GM21737 (cell line): ENCODE measurements around the gene MSH3.
"Not testable (repeated sequence)": the region's sequence is repeated elsewhere in the genome, so short reads cannot be mapped to it uniquely, and the experiment has no call there.

Source experiments
- ATAC-seq: cut with Tn5 transposase; IDR thresholded peaks from one replicate; pipeline ENCODE4 v1.9.1; 2021; ENCODE audit warnings: mild to moderate bottlenecking, moderate library complexity; ENCODE audit not compliant: unreplicated experiment

Gene MSH3

DNA sequence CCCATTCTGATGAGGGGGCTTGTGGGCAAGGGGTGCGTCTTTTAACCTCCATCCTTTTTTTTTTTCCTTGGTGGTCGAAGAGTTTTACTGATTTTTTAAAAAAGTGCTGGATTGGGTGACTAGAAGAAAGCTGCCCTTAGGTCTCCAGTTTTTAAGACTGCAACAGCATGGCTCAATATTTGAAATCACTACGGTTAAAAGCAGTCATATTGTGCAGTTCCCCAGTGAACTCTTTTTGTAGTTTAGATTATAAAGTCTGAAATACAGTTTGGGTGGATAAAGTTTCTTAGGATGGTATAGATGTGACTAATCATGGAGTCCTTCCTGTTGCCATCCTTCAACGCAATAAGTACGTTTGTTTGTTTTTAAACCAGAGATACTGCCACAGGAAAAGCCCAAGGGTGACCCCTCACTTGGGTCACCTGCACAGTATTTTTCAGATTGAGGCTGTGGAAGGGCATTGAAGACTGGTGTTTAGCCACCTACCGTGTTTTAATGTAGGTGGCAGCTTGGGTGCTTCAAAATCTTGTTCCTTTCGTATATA is 851 bp downstream of the MSH3 start:
- ATAC-seq, result no peak

DNA sequence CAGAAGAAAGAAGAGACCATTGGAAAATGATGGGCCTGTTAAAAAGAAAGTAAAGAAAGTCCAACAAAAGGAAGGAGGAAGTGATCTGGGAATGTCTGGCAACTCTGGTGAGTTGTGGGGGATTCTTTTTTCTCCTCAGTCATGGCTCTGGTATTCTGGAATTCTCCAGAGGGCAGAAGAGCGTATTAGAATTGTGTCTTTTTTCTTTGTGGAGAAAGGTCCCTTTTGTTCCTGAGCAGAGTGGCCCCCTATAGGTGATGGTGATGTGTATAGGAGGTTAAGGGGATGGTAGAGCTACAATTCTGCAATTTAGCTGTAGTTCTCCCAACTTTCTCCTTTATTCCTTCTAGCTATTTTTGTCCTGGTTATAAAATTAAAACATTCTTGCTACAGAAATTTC is 2.0 kb downstream of the MSH3 start:
- ATAC-seq, result no peak

DNA sequence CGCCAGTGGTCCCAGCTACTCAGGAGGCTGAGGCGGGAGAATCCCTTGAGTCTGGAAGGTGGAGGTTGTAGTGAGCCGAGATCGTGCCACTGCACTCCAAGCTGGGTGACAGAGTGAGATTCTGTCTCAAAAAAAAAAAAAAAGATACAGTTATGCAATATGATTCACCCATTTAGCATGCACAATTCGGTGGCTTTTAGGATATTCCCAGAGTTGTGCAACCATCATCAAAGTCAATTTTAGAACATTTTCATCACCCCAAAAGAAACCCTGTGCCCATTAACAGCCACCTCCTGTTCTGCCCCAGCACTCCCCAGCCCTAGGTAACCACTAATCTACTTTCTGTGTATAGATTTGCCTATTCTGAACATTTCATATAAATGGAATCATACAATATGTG is 4.7 kb downstream of the MSH3 start:
- ATAC-seq, result no peak

DNA sequence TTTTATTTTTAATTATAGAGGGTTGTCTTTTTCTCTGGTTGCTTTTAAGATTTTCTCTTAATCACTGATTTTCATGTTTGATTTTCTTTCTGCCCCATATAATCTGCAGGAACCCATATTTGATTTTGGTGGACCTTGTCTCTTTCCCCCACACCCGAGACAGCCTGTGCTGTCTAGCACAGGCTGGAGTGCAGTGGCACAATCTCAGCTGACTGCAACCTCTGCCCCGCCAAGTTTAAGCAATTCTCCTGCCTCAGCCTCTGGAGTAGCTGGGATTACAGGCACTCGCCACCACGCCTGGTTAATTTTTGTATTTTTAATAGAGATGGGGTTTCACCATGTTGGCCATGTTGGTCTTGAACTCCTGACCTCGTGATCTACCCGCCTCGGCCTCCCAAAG is 6.2 kb downstream of the MSH3 start:
- not testable (repeated sequence) for ATAC-seq

DNA sequence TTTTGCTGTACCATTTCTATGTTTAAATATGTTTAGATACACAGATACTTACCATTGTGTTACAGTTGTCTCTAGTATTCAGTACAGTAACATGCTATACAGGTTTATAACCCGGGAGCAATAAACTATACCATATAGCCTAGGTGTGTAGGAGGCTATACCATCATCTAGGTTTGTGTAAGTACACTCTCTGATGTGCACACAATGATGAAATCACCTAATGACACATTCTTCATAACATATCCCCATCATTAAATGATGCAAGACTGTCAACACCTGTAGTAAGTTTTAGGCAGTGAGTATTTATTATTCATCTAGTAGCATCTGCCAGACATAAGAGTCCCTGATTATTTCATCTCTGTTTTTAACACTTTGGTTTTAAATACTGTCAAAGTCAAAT is 7.7 kb downstream of the MSH3 start:
- no peak for ATAC-seq

DNA sequence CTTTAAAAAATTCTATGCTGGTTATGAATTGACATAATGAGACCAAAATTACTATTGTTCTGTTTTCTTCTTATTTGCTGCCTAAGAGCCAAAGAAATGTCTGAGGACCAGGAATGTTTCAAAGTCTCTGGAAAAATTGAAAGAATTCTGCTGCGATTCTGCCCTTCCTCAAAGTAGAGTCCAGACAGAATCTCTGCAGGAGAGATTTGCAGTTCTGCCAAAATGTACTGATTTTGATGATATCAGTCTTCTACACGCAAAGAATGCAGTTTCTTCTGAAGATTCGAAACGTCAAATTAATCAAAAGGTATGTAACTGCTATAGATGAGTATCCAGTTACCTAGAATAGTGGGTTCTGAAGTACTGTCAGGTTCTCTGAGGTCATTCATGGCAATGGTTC is 10.6 kb downstream of the MSH3 start:
- no peak for ATAC-seq

DNA sequence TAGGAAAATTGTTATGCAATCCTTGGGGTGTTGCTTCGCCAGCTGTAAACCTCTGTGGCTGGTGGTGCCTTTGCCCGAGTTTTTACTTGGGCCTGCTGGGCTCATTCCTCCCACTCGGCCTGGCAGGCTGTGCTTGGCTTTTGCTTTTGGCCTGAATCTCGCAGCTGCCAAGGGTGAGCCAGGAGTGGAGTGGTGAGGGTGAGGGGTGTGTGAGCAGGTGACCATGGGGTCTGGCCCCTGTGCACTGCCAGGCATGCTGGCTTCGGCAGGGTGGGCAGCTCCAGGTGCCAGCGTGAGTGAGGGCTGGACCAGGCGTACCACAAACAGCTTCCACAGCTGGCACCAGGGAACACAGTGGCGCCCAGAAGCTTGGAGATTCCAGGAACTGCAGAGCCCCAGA is 12.9 kb downstream of the MSH3 start:
- no peak for ATAC-seq

DNA sequence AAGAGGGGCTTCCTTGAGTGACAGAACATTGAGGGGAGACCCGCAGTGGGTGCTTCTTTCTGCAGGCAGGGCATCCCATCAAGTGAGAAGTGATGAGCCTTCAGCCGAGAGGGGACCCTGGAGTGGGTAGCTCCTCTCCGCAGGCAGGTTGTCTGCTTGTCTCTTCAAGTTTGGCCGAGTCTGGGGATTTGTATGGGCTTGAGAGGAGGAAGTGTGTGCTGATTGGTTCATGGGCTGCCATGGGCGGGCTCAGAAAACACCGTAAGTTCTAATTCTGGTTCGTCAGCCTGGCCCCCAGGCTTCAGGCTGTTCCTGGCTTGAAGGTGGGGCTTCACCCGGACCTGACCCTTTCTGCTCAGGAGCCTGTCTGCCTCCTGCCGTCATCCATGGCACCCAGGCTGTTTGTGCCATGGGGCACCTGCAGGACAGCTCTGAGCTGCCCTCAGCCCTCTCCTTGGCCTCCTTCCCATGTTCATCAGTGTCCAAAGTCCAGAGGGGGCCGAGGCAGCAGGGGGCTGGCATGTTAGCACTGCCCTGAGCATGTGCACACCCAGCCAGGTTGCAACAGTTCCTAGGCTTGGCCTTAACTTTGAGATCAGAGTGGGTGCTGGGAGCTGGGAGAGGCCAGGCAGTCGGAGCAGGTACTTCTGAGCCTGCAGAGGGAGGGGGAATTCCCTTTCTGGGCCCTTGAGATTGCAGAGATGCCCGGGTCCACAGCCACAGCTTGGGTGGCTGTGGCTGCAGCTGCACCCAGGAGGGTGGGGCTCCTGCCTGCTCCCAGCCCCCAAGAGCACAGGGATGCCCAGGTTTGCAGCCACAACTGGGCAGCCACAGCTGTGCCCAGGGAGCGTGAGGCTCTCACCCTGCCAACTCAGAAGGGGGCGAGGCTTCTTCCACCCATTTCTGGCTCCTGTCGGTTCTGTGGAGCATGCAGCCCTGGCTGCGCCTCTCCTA is 13.8 kb downstream of the MSH3 start:
- ATAC-seq, result no peak

DNA sequence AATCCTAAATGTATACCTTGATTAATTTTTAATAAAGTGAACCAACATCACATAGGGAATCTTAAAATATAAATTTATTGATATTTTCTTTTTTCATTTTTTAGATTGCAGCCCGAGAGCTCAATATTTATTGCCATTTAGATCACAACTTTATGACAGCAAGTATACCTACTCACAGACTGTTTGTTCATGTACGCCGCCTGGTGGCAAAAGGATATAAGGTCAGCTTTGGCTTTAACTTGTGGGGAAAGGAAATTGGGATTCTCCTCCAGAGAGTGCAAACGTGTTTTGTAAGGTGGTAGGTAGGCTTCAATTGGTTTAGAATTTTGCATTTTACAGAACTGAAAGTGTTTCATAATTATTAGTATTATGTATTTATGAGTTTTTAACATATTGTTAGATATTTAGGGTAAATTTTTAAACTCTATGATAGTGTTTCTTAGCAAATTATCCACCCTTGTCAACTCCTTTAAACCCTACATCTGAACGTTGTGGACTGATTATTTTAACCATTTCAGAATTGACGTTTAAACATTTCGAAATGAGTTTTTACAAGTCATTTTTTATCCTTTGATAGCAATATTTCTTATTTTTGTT is 17.8 kb downstream of the MSH3 start:
- no peak for ATAC-seq

DNA sequence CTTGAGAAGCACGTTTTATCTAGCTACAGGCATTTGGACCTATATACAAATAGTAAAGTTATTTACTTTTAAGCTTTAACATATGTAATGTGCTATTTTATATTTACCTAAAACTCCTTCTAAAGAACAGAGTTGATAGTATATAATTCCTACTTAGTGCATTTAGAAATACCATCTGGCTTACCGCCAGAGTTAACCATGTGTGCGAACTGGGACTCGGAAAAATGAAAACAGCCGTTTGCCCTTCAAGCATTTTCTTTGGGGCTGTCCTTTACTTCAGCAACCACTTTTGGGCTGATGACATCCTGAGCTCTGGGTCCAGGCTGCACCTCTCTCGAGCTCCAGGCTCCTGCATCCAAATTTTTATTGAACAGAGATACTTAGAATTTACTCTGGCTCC is 22.3 kb downstream of the MSH3 start:
- no peak for ATAC-seq

DNA sequence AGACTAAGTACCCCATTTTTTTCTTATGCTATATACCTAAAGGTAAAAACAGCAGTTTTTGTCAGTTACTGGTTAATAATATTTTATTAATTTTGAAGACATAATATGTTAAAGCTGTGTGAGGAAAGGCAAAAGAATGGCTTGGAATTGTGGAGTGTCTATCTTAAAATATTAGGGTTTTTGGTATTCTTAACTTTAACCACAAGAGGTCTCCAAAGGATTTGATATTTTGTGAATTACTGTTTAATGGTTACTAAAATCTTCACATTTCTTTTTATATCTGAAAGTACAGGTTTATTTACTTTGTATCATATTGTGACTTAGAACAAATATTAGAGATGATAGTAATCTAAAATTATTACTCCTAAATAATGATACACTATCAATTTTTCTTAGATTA is 32.3 kb downstream of the MSH3 start:
- no peak for ATAC-seq

DNA sequence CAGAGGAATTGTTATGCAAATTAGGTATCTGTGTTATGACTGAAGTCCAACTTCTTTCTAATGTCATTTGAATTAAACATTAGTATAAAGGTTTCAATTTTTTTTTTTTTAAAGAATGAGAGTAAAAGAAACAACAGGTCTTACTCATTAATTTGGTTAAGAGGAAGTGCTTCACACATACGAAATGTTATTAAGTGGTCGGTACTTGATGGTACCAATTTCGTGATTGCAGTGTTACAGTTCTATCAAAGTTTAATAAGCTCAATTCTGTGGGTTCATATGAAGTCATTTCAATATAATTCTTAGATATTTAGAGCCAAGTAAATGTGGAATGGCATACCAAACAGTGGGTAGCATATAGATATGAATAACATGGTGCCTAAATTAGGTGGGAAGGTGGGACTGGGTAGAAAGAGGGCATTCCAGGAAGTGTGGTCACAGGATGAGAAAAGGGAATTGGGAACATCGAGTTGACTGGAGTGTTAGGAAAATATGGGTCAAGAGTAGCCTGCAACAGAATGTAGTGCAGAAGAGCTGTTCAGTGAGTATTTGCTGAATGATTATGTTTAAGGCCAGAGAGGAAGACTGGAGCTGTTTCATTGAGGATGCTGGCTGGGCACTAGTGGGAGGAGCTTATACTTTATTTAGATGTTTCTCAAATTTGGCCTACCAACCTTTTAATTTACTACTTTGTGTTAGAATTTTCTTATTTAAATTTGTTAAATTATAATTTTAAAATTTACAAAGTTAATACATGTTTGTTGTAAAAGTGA is 34.4 kb downstream of the MSH3 start:
- no peak for ATAC-seq

DNA sequence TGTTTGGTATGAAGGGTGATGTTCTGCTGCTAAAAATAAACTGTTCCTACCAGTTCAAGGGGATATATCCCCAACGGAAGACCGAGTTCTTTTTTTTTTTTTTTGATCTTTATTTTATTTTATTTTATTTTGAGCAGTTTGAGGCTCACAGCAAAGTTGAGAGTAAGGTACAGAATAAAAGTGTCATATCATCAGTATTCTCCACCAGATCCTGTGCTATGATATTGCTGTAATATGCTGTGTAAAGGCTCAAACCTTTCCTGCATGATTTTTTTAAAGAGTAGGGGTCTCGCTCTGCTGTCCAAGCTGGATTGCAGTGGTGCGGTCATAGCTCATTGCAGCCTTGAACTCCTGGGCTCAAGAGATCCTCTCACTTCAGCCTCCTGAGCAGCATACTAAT is 35.2 kb downstream of the MSH3 start:
- ATAC-seq, result no peak

DNA sequence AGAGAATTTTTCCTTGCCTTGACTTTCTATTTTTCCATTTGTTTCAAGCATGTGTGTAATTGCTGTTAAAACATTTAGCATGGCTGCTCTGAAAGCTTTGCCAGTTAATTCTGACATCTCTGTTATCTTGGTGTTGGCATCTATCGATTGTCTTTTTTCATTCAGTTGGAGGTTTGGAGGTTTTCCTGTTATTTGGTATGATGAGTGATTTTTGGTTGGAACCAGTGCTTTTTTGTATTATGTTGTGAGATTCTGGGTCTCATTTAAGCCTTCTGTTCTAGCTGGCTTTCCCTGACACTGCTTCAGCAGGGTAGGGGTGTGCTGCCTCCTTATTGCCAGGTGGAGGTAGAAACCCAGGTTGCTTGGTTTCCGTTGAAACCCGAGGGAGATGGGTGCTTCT is 41.2 kb downstream of the MSH3 start:
- ATAC-seq, result no peak

DNA sequence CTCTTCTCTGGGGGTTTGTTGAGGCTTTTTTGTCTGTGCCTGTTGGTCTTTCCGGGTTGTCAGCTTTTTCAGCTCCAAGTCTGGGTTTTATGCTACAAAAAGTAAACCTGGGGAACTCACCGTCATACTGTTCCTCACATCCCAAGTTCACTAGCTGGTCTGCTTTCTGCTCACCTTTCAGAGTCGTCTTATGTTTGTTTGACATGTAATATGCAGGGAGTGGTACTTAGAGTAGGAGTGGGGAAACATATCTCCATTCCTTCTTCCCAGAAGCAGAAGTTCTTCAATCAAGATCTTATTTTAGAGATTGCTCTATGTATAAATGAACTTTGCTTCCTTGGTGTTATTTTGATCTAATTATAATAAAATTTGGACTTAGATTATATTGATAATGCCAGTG is 42.0 kb downstream of the MSH3 start:
- no peak for ATAC-seq

DNA sequence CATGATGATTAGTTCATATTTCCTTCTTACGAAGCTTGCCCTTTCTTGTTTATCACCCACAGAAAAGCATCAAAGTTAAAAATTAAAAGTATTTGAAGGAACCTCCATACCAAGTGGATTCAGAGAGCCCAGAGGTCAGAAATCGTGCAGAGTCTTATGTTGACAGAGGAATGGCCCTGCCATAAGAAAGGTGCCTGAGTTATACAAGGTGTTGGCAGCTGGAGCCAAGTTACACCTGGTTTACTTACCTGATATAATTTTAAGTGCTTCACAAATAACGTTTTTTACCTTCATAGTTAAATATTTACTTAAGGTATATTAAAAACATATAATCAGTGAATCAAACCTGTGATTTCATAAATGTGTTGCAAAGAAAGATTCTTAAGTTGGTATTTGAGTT is 42.6 kb downstream of the MSH3 start:
- ATAC-seq, result no peak

DNA sequence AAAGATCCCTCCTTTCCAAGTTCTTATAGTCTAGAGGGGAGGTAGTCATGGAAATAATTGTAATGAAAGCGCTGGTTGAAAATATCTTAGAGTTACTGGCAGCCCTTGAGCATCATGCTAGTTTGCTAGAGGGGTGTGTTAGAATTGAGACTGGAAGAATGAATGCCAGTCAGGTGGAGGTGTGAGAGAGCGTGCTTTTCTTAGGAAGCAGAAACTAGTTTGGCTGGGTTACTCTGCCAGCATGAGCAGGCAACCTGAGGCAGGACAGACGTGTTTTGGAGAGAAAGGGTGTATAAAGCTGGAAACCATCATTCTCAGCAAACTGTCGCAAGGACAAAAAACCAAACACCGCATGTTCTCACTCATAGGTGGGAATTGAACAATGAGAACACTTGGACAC is 43.9 kb downstream of the MSH3 start:
- no peak for ATAC-seq

DNA sequence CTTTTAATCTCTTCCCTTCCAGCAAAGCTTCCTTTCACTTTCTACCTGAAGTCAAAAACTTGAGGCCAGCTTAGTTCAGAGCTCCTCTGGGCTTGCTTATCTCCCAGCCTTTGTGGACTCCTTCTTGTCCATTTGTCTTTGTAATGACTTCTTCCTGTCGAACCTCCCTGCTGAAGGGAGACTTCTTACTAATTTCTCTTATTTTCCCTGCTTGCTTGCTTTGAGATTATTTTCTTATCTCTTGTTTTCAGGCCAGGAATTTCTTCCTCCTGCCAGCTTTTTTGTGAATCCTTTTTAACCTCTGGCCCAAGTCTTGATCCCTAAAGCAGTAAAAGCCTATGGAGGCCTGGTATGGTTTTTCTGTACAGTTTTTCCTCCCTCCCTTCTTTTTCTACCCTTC is 47.1 kb downstream of the MSH3 start:
- ATAC-seq, result no peak

DNA sequence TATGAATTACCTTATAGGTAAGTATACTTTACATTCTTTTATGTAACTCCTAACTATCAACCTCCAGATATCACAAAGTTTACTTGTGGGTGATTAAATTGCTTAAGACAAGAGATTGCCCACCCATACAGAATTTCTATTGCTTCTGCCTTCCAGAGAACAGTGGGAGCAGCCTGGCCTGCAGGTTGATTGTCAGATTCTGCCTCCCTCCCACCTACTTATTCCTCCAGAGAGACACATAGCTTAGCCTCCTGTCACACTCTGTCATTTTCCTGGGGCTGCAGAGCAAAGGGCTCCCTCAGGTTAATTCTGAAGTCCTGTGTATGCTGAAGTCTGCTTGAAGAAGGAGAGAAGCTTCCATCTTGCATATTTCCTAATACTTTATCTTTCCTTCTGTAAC is 48.8 kb downstream of the MSH3 start:
- no peak for ATAC-seq

DNA sequence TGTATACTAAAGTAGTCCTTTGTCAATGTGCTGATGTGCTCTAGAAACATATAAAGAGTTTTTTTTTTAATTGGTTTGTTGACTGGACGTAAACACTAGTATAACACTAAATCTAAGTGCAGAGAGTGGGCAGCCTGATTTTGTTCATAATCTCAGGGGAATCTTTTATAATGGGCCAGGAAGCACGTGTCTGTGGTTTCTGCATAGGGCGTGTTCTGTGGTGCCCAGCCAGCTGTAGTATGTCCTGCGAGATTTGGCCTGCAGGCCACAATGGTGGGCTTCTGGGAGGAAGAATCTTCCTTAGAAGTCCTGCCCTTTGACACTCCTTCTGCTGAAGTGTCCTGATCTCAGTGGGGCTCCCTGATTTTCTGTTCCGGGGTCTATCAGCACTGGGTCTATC is 49.3 kb downstream of the MSH3 start:
- no peak for ATAC-seq

DNA sequence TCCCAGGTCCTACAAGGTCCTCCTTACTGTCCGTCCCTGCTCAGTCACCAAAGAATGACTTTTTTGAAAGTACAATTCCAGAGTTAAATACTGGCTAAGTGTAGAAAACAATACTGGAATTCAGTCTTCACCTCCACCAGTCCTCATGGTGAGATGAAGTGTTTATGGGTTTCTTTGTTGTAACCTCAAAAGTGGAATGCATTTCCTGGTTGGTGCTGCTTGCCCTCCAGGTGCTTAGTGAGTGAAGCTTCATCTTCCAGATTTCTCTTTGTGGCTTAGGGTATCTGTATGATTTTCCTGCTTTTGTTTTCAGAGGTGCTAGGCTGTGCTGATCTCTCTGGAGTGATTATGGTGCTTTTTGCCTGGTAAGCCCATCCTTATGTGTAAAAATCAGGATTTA is 49.8 kb downstream of the MSH3 start:
- no peak for ATAC-seq
